GM19238 (cell line): ENCODE measurements around the gene GSG1L.
A peak's percentile ranks its signal among the peaks of the same experiment; 100 is the strongest.
"Not testable (repeated sequence)": the region's sequence is repeated elsewhere in the genome, so short reads cannot be mapped to it uniquely, and the experiment has no call there.

Experiments
- DNase-seq: peaks from one replicate; pipeline ENCODE4 v3.0.0; 2011; ENCODE audit warnings: low spot score; ENCODE audit not compliant: insufficient read length

The GSG1L gene

GRCh38 chr16:27906883-27907282 is 156.6 kb downstream of the GSG1L start:
- no peak for DNase-seq

GRCh38 chr16:27903046-27903655 is 160.4 kb downstream of the GSG1L start:
- no peak for DNase-seq

GRCh38 chr16:27902551-27902950 is 161.0 kb downstream of the GSG1L start:
- DNase-seq: no peak

GRCh38 chr16:27901956-27902355 is 161.6 kb downstream of the GSG1L start:
- no peak for DNase-seq

GRCh38 chr16:27899736-27900135 is 163.8 kb downstream of the GSG1L start:
- no peak for DNase-seq

- no peak for DNase-seq
Observed at GRCh38 chr16:27894386-27894785, 169.1 kb downstream of the GSG1L start.

GRCh38 chr16:27892879-27893278 is 170.6 kb downstream of the GSG1L start:
- DNase-seq: no peak

- no peak for DNase-seq
Observed at GRCh38 chr16:27890866-27891265, 172.6 kb downstream of the GSG1L start.

GRCh38 chr16:27890006-27890405 is 173.5 kb downstream of the GSG1L start:
- DNase-seq: no peak

GRCh38 chr16:27883576-27883975 is 179.9 kb downstream of the GSG1L start:
- no peak for DNase-seq

GRCh38 chr16:27880287-27880686 is 183.2 kb downstream of the GSG1L start:
- no peak for DNase-seq

- no peak for DNase-seq
Observed at GRCh38 chr16:27879601-27880247, 183.8 kb downstream of the GSG1L start.

GRCh38 chr16:27872627-27873026 is 190.9 kb downstream of the GSG1L start:
- DNase-seq: not testable (repeated sequence)

GRCh38 chr16:27870116-27870798 is 193.3 kb downstream of the GSG1L start:
- no peak for DNase-seq

- no peak for DNase-seq
Observed at GRCh38 chr16:27869411-27869810, 194.1 kb downstream of the GSG1L start.

- no peak for DNase-seq
Observed at GRCh38 chr16:27868180-27868579, 195.3 kb downstream of the GSG1L start.

GRCh38 chr16:27867122-27868110 is 196.1 kb downstream of the GSG1L start:
- DNase-seq: peak; percentile 52

GRCh38 chr16:27863377-27863776 is 200.1 kb downstream of the GSG1L start:
- DNase-seq: no peak

- DNase-seq: no peak
Observed at GRCh38 chr16:27862953-27863352, 200.6 kb downstream of the GSG1L start.

- no peak for DNase-seq
Observed at GRCh38 chr16:27860091-27860490, 203.4 kb downstream of the GSG1L start.

GRCh38 chr16:27859020-27859419 is 204.5 kb downstream of the GSG1L start:
- DNase-seq: no peak

GRCh38 chr16:27853651-27854050 is 209.9 kb downstream of the GSG1L start:
- DNase-seq: no peak
